GM06990 (cell line): ENCODE results near the gene ARMC7.
"Not testable (repeated sequence)": the region's sequence is repeated elsewhere in the genome, so short reads cannot be mapped to it uniquely, and the experiment has no call there.

Source experiments
- DNase-seq: peaks from one replicate; pipeline ENCODE4 v3.0.0-alpha.2; 2011; ENCODE audit not compliant: insufficient read length; ENCODE audit errors: extremely low read depth
- H3K27me3 ChIP-seq: replicated peaks from 2 replicates; pipeline ENCODE4 v1.6.0; 2011; ENCODE audit warnings: low read length; ENCODE audit not compliant: control insufficient read depth, insufficient read depth
- H3K36me3 ChIP-seq: 2 replicates; pipeline ENCODE4 v1.5.1; 2011; ENCODE audit warnings: low read length; ENCODE audit not compliant: control insufficient read depth, insufficient read depth
- H3K4me3 ChIP-seq: replicated peaks from 2 replicates; pipeline ENCODE4 v1.5.1; 2011; ENCODE audit warnings: low read depth, mild to moderate bottlenecking, control low read depth, low read length
- TF ChIP-seq, protein P1 (sequence below): IDR thresholded peaks from 2 replicates; pipeline ENCODE4 v1.5.1; 2011; ENCODE audit warnings: low read length, control low read depth, mild to moderate bottlenecking, inconsistent platforms; ENCODE audit not compliant: insufficient read depth, poor library complexity, severe bottlenecking

The ARMC7 gene

DNA sequence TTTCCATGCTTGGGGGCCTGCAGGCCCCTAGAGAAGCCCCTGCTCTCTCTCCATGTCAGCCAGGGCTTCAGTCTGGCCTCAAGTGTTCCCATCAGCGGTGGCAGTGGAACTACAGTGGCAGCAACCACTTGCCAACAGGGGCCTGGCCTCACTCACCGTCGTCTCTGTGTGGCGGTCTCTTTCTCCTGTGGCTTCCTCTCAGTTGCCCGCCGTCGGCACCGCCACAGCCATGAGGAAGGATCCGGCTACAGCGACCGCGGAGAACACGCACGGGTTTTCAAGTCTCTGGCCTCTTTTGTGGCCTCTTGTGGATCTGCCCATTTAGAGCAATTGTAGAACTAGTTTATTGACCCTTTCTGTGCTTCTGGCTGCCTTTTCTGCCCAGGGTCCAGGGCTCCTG lies 8.5 kb downstream of the ARMC7 start:
- no peak overlapping the region for H3K4me3 ChIP-seq
- no peaks in the 10 kb centered on the region for H3K27me3 ChIP-seq
- no peak for DNase-seq
- TF ChIP-seq, protein P1, sequence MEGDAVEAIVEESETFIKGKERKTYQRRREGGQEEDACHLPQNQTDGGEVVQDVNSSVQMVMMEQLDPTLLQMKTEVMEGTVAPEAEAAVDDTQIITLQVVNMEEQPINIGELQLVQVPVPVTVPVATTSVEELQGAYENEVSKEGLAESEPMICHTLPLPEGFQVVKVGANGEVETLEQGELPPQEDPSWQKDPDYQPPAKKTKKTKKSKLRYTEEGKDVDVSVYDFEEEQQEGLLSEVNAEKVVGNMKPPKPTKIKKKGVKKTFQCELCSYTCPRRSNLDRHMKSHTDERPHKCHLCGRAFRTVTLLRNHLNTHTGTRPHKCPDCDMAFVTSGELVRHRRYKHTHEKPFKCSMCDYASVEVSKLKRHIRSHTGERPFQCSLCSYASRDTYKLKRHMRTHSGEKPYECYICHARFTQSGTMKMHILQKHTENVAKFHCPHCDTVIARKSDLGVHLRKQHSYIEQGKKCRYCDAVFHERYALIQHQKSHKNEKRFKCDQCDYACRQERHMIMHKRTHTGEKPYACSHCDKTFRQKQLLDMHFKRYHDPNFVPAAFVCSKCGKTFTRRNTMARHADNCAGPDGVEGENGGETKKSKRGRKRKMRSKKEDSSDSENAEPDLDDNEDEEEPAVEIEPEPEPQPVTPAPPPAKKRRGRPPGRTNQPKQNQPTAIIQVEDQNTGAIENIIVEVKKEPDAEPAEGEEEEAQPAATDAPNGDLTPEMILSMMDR = no peak
- peaks cover 10% of the 10 kb centered on the region for H3K36me3 ChIP-seq

DNA sequence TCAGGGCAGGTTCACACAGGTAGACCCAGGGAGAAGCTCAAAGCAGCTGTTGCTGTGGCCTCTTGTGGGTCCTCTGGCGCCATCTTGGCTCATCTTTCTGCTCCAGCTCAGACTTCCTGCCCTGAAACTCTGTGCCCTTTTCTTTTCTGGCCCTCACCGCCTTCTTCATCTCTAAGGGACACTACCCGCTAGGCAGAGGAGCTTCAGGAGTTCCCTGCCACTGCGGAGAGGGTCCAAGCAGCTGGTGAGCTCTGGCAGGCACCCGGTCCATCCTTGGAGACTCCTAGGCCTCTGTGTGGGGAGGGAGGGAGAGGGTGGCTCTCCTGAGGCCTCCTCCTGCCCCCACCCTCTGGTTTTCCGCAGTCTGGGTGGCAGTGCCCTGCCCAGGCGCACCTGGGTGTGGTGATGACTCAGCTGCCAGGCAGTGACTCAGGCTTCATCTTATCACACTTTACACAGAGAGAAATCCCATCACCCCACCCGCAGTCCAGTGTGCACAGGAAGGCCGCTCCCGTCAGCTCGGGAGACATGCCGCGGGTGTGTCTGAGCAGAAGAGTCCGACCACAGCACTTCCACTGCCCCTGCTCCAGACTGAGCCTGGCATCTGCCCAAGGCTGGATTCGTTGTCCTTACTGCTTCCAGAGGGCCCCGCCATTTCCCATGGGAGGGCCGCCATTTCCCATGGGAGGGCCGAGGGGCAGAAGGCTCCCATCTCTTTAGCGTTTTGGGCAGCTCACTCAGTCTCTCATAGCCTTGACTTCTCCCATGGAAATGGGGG lies 14.5 kb downstream of the ARMC7 start:
- Histone ChIP-seq H3K36me3 (peaks cover 8% of the 10 kb centered on the region), H3K4me3 (no peak overlapping the region), H3K27me3 (no peaks in the 10 kb centered on the region)
- TF ChIP-seq, protein P1 = no peak
- no peak for DNase-seq

DNA sequence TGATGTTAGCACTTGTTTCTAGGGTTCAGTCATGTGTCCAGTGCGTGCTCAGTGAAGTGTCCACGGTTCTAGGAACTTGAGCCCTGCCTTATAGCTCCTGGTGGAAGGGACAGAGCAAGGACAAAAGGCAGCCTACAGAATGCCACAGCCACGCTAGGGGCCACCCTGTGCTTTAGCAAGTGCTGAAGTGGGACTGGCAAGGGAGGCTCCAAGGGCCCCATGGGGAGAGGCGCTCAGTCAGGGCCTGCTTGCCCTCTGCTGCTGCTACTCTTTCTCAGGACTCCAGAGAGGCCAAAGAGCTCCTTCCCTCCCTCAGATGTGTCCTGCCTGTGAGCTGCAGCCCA lies 15.0 kb downstream of the ARMC7 start:
- TF ChIP-seq, protein P1 = no peak
- no peak for DNase-seq
- Histone ChIP-seq H3K27me3 (no peaks in the 10 kb centered on the region), H3K36me3 (peaks cover 8% of the 10 kb centered on the region), H3K4me3 (no peak overlapping the region)

- no peak for DNase-seq
- Histone ChIP-seq H3K4me3 (no peak overlapping the region), H3K27me3 (no peaks in the 10 kb centered on the region), H3K36me3 (peaks cover 14% of the 10 kb centered on the region)
- TF ChIP-seq, protein P1 = no peak
Measured at GRCh38 chr17:75125984-75126383, 16.2 kb downstream of the ARMC7 start.

DNA sequence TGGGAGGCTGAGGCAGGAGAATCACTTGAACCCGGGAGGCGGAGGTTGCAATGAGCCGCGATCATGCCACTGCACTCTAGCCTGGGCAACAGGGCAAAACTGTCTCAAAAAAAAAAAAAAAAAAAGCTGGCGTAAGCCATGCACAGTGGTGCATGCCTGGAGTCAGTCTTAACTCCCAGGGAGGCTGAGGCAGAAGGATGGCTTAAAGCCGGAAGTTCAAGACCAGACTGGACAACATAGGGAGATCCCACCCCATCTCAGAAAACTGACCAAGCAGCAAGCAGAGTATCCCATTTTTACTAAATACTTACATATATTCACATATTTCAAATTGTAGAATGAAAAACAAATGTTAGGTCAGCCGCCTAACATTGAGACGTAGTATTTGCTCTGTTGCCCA lies 17.2 kb downstream of the ARMC7 start:
- no peak for DNase-seq
- TF ChIP-seq, protein P1 = no peak
- H3K36me3 ChIP-seq = peaks cover 11% of the 10 kb centered on the region

GRCh38 chr17:75127936-75128335 lies 18.2 kb downstream of the ARMC7 start:
- not testable (repeated sequence) for H3K4me3 ChIP-seq, H3K27me3 ChIP-seq, DNase-seq
- H3K36me3 ChIP-seq = peaks cover 11% of the 10 kb centered on the region

More for the DNA sequence above, 17.2 kb downstream of the ARMC7 start:
- no peak overlapping the region for H3K4me3 ChIP-seq
- H3K27me3 ChIP-seq = no peaks in the 10 kb centered on the region
